Measurements from ENCODE around the gene BMP6.

GRCh38 chr6:7697432-7697819 lies 28.5 kb upstream of the BMP6 start:
- TF ChIP-seq CTCF (conservative IDR thresholded peaks at IDR 0.05; ENCODE audit: low read depth, low read length) (no peak), EZH2 (IDR thresholded peaks at IDR 0.05; ENCODE audit: borderline replicate concordance, low read depth, low read length, poor library complexity, severe bottlenecking) (no peak)
